ENCODE results near the gene SUN1. TPM values are rescaled to one million over a fixed set of nuclear protein-coding genes. Genes with fewer than 3 reads are reported as not detected.

Gene SUN1
- total RNA-seq, 1 experiment from 2014 or later, result 158 TPM

DNA sequence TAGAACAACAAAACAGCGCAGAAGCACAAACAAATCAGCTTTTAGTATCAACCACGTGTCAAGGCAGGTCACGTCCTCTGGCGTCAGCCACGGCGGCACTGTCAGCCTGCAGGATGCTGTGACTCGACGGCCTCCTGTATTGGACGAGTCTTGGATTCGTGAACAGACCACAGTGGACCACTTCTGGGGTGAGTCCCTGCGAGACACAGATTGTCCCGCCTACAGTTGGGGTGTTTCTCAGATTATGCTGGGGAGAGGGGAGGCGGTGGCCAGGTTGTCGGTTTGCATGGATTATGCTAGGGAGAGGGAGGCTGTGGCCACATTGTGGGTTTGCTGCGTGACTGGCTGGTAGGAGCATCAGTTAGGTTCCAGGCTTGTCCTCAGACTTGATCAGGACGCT is 9.7 kb downstream of the SUN1 start:
- Mint-ChIP-seq H3K27ac (0 out of 2 replicates have a peak overlapping the region, but pooled peaks have one; percentile 31), H3K4me1 (no peaks in the 10 kb centered on the region), H3K27me3 (ENCODE audit: low read depth) (no peaks in the 10 kb centered on the region), H3K4me3 (no peak overlapping the region), H3K9me3 (no peaks in the 10 kb centered on the region), H3K36me3 (peaks cover 77% of the 10 kb centered on the region)
- DNase-seq (ENCODE audit: low spot score), result no peak
- ATAC-seq, result no peak
- TF ChIP-seq, protein P1, sequence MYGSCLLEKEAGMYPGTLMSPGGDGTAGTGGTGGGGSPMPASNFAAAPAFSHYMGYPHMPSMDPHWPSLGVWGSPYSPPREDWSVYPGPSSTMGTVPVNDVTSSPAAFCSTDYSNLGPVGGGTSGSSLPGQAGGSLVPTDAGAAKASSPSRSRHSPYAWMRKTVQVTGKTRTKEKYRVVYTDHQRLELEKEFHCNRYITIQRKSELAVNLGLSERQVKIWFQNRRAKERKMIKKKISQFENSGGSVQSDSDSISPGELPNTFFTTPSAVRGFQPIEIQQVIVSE (CRISPR knock-in tag; IDR thresholded peaks at IDR 0.05; ENCODE audit: borderline replicate concordance), result no peak
- TF ChIP-seq JAZF1 (CRISPR knock-in tag; IDR thresholded peaks at IDR 0.05) (no peak), CREM (CRISPR knock-in tag; IDR thresholded peaks at IDR 0.05) (no peak), NFYB (CRISPR knock-in tag; conservative IDR thresholded peaks at IDR 0.05; ENCODE audit: low read depth) (no peak), ZNF263 (CRISPR knock-in tag; IDR thresholded peaks at IDR 0.05; ENCODE audit: low read depth) (no peak), OVOL2 (CRISPR knock-in tag; IDR thresholded peaks at IDR 0.05; ENCODE audit: borderline replicate concordance) (no peak)
- TF ChIP-seq, protein P2, sequence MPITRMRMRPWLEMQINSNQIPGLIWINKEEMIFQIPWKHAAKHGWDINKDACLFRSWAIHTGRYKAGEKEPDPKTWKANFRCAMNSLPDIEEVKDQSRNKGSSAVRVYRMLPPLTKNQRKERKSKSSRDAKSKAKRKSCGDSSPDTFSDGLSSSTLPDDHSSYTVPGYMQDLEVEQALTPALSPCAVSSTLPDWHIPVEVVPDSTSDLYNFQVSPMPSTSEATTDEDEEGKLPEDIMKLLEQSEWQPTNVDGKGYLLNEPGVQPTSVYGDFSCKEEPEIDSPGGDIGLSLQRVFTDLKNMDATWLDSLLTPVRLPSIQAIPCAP (CRISPR knock-in tag; IDR thresholded peaks at IDR 0.05), result no peak
- TF ChIP-seq, protein P3, sequence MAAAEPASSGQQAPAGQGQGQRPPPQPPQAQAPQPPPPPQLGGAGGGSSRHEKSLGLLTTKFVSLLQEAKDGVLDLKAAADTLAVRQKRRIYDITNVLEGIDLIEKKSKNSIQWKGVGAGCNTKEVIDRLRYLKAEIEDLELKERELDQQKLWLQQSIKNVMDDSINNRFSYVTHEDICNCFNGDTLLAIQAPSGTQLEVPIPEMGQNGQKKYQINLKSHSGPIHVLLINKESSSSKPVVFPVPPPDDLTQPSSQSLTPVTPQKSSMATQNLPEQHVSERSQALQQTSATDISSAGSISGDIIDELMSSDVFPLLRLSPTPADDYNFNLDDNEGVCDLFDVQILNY (CRISPR knock-in tag; IDR thresholded peaks at IDR 0.05), result no peak
- CTCF ChIA-PET, result no interaction called here
- POLR2A ChIA-PET, result no interaction called here

DNA sequence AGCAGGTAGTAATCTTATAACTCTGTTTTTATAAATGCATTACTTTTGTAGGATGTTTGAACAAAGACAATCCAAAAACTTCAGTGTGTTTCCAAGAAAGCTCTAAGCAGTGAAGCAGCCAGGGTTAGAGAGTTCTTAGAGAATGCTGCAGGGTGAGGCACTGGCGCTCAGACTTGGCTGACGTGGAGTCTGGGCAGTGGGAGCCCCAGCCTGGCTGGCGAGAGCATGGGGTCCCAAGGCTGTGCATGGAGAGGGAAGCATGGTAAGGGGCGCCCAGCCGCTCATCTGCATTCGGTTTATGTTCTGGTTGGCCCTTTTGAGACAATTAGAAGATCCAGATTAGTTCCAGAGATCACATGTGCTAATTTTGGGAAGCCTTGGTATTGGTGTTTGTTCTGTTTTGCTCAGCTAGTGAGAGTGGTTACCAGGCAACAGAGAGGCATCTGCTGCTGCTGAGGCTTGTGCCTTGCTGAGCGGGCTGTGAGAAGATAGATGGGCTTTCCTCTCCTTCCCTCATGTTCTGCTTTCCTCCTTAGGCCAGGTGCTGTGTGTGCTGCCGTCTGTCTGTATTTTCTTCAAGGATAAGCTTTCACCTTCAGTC is 10.3 kb downstream of the SUN1 start:
- Mint-ChIP-seq H3K4me1 (no peaks in the 10 kb centered on the region), H3K27ac (no peak overlapping the region), H3K9me3 (no peaks in the 10 kb centered on the region), H3K4me3 (no peak overlapping the region), H3K36me3 (peaks cover 76% of the 10 kb centered on the region), H3K27me3 (ENCODE audit: low read depth) (no peaks in the 10 kb centered on the region)
- ChIA-PET POLR2A (no interaction called here), CTCF (no interaction called here)
- DNase-seq (ENCODE audit: low spot score), result no peak
- TF ChIP-seq, protein P4, sequence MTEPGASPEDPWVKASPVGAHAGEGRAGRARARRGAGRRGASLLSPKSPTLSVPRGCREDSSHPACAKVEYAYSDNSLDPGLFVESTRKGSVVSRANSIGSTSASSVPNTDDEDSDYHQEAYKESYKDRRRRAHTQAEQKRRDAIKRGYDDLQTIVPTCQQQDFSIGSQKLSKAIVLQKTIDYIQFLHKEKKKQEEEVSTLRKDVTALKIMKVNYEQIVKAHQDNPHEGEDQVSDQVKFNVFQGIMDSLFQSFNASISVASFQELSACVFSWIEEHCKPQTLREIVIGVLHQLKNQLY (CRISPR knock-in tag; IDR thresholded peaks at IDR 0.05), result no peak
- ATAC-seq, result no peak

DNA sequence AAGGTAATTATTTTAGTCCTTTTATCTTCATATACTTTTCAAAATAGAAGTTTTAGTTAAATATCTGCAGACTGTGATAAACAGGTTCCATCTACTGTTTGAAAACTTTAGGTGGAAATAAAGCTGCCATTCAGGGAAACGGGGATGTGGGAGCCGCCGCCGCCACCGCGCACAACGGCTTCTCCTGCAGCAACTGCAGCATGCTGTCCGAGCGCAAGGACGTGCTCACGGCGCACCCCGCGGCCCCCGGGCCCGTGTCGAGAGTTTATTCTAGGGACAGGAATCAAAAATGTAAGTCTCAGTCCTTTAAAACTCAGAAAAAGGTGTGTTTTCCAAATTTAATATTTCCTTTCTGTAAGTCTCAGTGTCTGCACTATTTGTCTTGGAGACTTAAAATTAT is 11.0 kb downstream of the SUN1 start:
- Mint-ChIP-seq H3K27me3 (ENCODE audit: low read depth) (no peaks in the 10 kb centered on the region), H3K9me3 (no peaks in the 10 kb centered on the region), H3K36me3 (peaks cover 73% of the 10 kb centered on the region), H3K4me3 (no peak overlapping the region), H3K27ac (no peak overlapping the region), H3K4me1 (no peaks in the 10 kb centered on the region)
- ATAC-seq (no peak), DNase-seq (ENCODE audit: low spot score) (no peak)
- TF ChIP-seq ZNF396 (CRISPR knock-in tag; IDR thresholded peaks at IDR 0.05; ENCODE audit: borderline replicate concordance), result no peak
- TF ChIP-seq NFATC4 (CRISPR knock-in tag; IDR thresholded peaks at IDR 0.05), result no peak
- no peak for TF ChIP-seq ELF4 (CRISPR knock-in tag; IDR thresholded peaks at IDR 0.05; ENCODE audit: low read depth)
- TF ChIP-seq SP1 (CRISPR knock-in tag; conservative IDR thresholded peaks at IDR 0.05), result no peak
- CTCF ChIA-PET, result no interaction called here
- POLR2A ChIA-PET, result no interaction called here

DNA sequence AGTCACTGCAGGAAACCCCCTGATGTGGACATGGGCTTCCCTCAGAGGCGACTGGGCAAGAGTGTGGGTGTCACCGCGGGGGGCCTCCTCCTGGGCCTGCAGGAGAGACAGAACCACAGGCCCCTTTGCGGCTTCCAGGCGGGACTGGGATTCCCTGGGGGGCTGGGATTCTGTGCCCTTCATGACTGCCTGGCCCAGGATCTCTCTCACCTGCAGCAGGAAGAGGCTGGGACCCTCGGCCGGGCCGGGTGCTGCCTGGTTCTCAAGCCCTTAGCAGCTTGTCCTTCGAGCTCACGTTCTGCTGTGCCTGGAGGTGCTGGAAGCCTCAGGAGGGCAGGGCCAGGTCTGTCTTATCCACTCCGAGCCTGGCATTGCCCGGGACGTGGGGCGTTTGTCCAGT is 11.8 kb downstream of the SUN1 start:
- no peak overlapping the region for H3K4me3 Mint-ChIP-seq
- POLR2A ChIA-PET, result no interaction called here
- H3K36me3 Mint-ChIP-seq, result peaks cover 72% of the 10 kb centered on the region
- no peaks in the 10 kb centered on the region for H3K9me3 Mint-ChIP-seq
- CTCF ChIA-PET, result interaction anchor here (0.6 kb wide), 1 partner anchor 30 kb away, joined by 3 read pairs; no protein-coding TSS in a partner anchor
- H3K4me1 Mint-ChIP-seq, result no peaks in the 10 kb centered on the region
- no peak for ATAC-seq
- no peaks in the 10 kb centered on the region for H3K27me3 Mint-ChIP-seq (ENCODE audit: low read depth)
- no peak overlapping the region for H3K27ac Mint-ChIP-seq
- no peak for DNase-seq (ENCODE audit: low spot score)
- TF ChIP-seq, protein P5, sequence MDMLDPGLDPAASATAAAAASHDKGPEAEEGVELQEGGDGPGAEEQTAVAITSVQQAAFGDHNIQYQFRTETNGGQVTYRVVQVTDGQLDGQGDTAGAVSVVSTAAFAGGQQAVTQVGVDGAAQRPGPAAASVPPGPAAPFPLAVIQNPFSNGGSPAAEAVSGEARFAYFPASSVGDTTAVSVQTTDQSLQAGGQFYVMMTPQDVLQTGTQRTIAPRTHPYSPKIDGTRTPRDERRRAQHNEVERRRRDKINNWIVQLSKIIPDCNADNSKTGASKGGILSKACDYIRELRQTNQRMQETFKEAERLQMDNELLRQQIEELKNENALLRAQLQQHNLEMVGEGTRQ (CRISPR knock-in tag; IDR thresholded peaks at IDR 0.05), result no peak
- TF ChIP-seq, protein P6, sequence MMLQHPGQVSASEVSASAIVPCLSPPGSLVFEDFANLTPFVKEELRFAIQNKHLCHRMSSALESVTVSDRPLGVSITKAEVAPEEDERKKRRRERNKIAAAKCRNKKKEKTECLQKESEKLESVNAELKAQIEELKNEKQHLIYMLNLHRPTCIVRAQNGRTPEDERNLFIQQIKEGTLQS (CRISPR knock-in tag; conservative IDR thresholded peaks at IDR 0.05), result no peak
- TF ChIP-seq, protein P7, sequence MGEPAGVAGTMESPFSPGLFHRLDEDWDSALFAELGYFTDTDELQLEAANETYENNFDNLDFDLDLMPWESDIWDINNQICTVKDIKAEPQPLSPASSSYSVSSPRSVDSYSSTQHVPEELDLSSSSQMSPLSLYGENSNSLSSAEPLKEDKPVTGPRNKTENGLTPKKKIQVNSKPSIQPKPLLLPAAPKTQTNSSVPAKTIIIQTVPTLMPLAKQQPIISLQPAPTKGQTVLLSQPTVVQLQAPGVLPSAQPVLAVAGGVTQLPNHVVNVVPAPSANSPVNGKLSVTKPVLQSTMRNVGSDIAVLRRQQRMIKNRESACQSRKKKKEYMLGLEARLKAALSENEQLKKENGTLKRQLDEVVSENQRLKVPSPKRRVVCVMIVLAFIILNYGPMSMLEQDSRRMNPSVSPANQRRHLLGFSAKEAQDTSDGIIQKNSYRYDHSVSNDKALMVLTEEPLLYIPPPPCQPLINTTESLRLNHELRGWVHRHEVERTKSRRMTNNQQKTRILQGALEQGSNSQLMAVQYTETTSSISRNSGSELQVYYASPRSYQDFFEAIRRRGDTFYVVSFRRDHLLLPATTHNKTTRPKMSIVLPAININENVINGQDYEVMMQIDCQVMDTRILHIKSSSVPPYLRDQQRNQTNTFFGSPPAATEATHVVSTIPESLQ (CRISPR knock-in tag; IDR thresholded peaks at IDR 0.05), result no peak
- no peak for TF ChIP-seq IRF2 (CRISPR knock-in tag; IDR thresholded peaks at IDR 0.05; ENCODE audit: borderline replicate concordance, low read depth)
- TF ChIP-seq TEAD1 (CRISPR knock-in tag; IDR thresholded peaks at IDR 0.05), result no peak
- TF ChIP-seq, protein P8, sequence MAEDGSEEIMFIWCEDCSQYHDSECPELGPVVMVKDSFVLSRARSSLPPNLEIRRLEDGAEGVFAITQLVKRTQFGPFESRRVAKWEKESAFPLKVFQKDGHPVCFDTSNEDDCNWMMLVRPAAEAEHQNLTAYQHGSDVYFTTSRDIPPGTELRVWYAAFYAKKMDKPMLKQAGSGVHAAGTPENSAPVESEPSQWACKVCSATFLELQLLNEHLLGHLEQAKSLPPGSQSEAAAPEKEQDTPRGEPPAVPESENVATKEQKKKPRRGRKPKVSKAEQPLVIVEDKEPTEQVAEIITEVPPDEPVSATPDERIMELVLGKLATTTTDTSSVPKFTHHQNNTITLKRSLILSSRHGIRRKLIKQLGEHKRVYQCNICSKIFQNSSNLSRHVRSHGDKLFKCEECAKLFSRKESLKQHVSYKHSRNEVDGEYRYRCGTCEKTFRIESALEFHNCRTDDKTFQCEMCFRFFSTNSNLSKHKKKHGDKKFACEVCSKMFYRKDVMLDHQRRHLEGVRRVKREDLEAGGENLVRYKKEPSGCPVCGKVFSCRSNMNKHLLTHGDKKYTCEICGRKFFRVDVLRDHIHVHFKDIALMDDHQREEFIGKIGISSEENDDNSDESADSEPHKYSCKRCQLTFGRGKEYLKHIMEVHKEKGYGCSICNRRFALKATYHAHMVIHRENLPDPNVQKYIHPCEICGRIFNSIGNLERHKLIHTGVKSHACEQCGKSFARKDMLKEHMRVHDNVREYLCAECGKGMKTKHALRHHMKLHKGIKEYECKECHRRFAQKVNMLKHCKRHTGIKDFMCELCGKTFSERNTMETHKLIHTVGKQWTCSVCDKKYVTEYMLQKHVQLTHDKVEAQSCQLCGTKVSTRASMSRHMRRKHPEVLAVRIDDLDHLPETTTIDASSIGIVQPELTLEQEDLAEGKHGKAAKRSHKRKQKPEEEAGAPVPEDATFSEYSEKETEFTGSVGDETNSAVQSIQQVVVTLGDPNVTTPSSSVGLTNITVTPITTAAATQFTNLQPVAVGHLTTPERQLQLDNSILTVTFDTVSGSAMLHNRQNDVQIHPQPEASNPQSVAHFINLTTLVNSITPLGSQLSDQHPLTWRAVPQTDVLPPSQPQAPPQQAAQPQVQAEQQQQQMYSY (CRISPR knock-in tag; IDR thresholded peaks at IDR 0.05), result no peak
